HEK293 (cell line): Measurements from ENCODE around the gene DSCAML1.
"Not testable (repeated sequence)": the region's sequence is repeated elsewhere in the genome, so short reads cannot be mapped to it uniquely, and the experiment has no call there.

ENCODE experiments used
- CTCF ChIA-PET: fragments of 350-600 bp; formaldehyde crosslinking; extraction: SDS; loops from one replicate; lab custom pipeline; 2021; ENCODE audit warnings: antibody characterized with exemption; lab: Yijun Ruan, JAX
- POLR2A ChIA-PET: fragments of 300-600 bp; formaldehyde crosslinking; extraction: SDS; loops from one replicate; lab custom pipeline; 2020; ENCODE audit warnings: antibody characterized with exemption, inconsistent platforms; lab: Yijun Ruan, JAX
- H3K27ac ChIP-seq: fragments of 200-500 bp; sonication (Bioruptor generic); 2 replicates; pipeline ENCODE4 v1.5.1; 2014; ENCODE audit warnings: low read depth, low read length, control low read depth, inconsistent platforms; ENCODE audit errors: extremely low read depth
- H3K36me3 ChIP-seq, 2 experiments: fragments of 200-500 bp in 1 of 2; sonication (Bioruptor generic) in 1 of 2; 1 replicate in 1 of 2; 2 replicates in 1 of 2; pipeline ENCODE4 v1.5.1; 2014 to 2017; ENCODE audit warnings: inconsistent platforms in 2 of 2, low read length in 2 of 2; ENCODE audit not compliant: control insufficient read depth in 2 of 2, insufficient read depth in 1 of 2
- H3K4me1 ChIP-seq: fragments of 200-500 bp; sonication (Bioruptor generic); 2 replicates; pipeline ENCODE4 v1.5.1; 2014; ENCODE audit warnings: mild to moderate bottlenecking, low read length, inconsistent platforms; ENCODE audit not compliant: control insufficient read depth, insufficient read depth
- H3K4me3 ChIP-seq: 2 replicates; pipeline ENCODE4 v1.5.1; 2011; ENCODE audit warnings: low read depth, mild to moderate bottlenecking, control low read depth, low read length, moderate library complexity
- H3K9me3 ChIP-seq: fragments of 200-500 bp; sonication (Bioruptor generic); 2 replicates; pipeline ENCODE4 v1.5.1; 2014; ENCODE audit warnings: low read depth, low read length, inconsistent platforms; ENCODE audit not compliant: control insufficient read depth, insufficient read depth
- BCL11A ChIP-seq: fragments of 450-650 bp; formaldehyde crosslinking; IDR thresholded peaks from 2 replicates; pipeline ENCODE4 v1.5.1; 2016; ENCODE audit warnings: low read depth, missing biosample characterization, missing genetic modification characterization
- GLIS1 ChIP-seq: fragments of 450-650 bp; formaldehyde crosslinking; IDR thresholded peaks from 2 replicates; pipeline ENCODE4 v1.5.1; 2016; ENCODE audit warnings: missing biosample characterization, missing genetic modification characterization
- SP7 ChIP-seq: fragments of 450-650 bp; formaldehyde crosslinking; IDR thresholded peaks from 2 replicates; pipeline ENCODE4 v1.5.1; 2016; ENCODE audit warnings: missing biosample characterization, missing genetic modification characterization
- ZBTB1 ChIP-seq: fragments of 450-650 bp; formaldehyde crosslinking; IDR thresholded peaks from 2 replicates; pipeline ENCODE4 v1.5.1; 2016; ENCODE audit warnings: missing biosample characterization, missing genetic modification characterization
- ZIC2 ChIP-seq: fragments of 450-650 bp; formaldehyde crosslinking; IDR thresholded peaks from 2 replicates; pipeline ENCODE4 v1.5.1; 2016; ENCODE audit warnings: missing biosample characterization, missing genetic modification characterization
- ZNF132 ChIP-seq: fragments of 450-650 bp; formaldehyde crosslinking; IDR thresholded peaks from 2 replicates; pipeline ENCODE4 v1.5.1; 2017; ENCODE audit warnings: missing biosample characterization, missing genetic modification characterization, borderline replicate concordance
- ZNF138 ChIP-seq: fragments of 450-650 bp; formaldehyde crosslinking; IDR thresholded peaks from 2 replicates; pipeline ENCODE4 v1.5.1; 2016; ENCODE audit warnings: missing biosample characterization, missing genetic modification characterization, borderline replicate concordance
- ZNF155 ChIP-seq: fragments of 450-650 bp; formaldehyde crosslinking; IDR thresholded peaks from 2 replicates; pipeline ENCODE4 v1.5.1; 2016; ENCODE audit warnings: missing biosample characterization, missing genetic modification characterization
- ZNF157 ChIP-seq: fragments of 450-650 bp; formaldehyde crosslinking; IDR thresholded peaks from 2 replicates; pipeline ENCODE4 v1.5.1; 2016; ENCODE audit warnings: missing biosample characterization, missing genetic modification characterization
- ZNF202 ChIP-seq: fragments of 450-650 bp; formaldehyde crosslinking; IDR thresholded peaks from 2 replicates; pipeline ENCODE4 v1.5.1; 2016; ENCODE audit warnings: missing biosample characterization, missing genetic modification characterization, borderline replicate concordance
- ZNF239 ChIP-seq: fragments of 450-650 bp; formaldehyde crosslinking; IDR thresholded peaks from 2 replicates; pipeline ENCODE4 v1.5.1; 2016; ENCODE audit warnings: missing biosample characterization, missing genetic modification characterization
- ZNF362 ChIP-seq: fragments of 450-650 bp; formaldehyde crosslinking; IDR thresholded peaks from 2 replicates; pipeline ENCODE4 v1.5.1; 2016; ENCODE audit warnings: missing biosample characterization, missing genetic modification characterization
- ZNF394 ChIP-seq: fragments of 450-650 bp; formaldehyde crosslinking; IDR thresholded peaks from 2 replicates; pipeline ENCODE4 v1.5.1; 2016; ENCODE audit warnings: missing biosample characterization, missing genetic modification characterization, mild to moderate bottlenecking, moderate library complexity, borderline replicate concordance
- ZNF626 ChIP-seq: fragments of 450-650 bp; sonication (Bioruptor Pico); formaldehyde crosslinking; IDR thresholded peaks from 2 replicates; pipeline ENCODE4 v1.5.1; 2018; ENCODE audit warnings: missing biosample characterization, missing genetic modification characterization, inconsistent platforms
- ZNF664 ChIP-seq: fragments of 450-650 bp; formaldehyde crosslinking; IDR thresholded peaks from 2 replicates; pipeline ENCODE4 v1.5.1; 2016; ENCODE audit warnings: missing biosample characterization, missing genetic modification characterization
- ZNF670 ChIP-seq: fragments of 450-650 bp; formaldehyde crosslinking; IDR thresholded peaks from 2 replicates; pipeline ENCODE4 v1.5.1; 2016; ENCODE audit warnings: missing biosample characterization, missing genetic modification characterization, low read depth
- ZNF791 ChIP-seq: fragments of 450-650 bp; formaldehyde crosslinking; IDR thresholded peaks from 2 replicates; pipeline ENCODE4 v1.5.1; 2016; ENCODE audit warnings: missing biosample characterization, missing genetic modification characterization
- TF ChIP-seq, protein P1 (sequence below): fragments of 450-650 bp; formaldehyde crosslinking; IDR thresholded peaks from 2 replicates; pipeline ENCODE4 v1.5.1; 2016; ENCODE audit warnings: missing biosample characterization, missing genetic modification characterization

The DSCAML1 gene

DNA sequence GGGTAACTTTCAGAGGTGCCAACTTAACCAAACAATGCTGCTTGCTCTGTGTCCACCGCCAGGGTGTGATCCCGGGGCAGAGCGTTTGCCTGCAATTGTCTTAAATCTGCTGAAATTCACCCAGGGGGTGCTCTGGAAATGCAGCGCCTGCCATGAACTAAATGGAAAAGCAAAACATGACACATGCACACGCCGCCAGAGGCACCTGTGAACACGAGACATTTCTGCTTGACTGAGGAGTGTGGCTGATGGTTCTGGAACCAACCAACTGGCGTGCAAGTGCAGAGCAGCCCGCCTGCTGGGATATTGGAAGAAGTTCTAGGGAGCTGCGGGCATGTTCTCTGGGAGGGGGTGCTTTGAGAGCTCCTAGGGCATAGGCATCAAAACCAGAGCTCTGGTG, 30.4 kb downstream of the DSCAML1 start:
- Histone ChIP-seq H3K4me3 (no peak overlapping the region), H3K4me1 (no peaks in the 10 kb centered on the region)
- no peak for TF ChIP-seq ZNF155 (tag by site-specific recombination)
- no peak for TF ChIP-seq ZNF670 (tag by site-specific recombination)
- no peak for TF ChIP-seq ZNF138 (tag by site-specific recombination)
- TF ChIP-seq ZNF791 (tag by site-specific recombination) = no peak
- no peak for TF ChIP-seq SP7
- no peak for TF ChIP-seq BCL11A
- no peak for TF ChIP-seq ZNF132
- no peak for TF ChIP-seq ZBTB1 (tag by site-specific recombination)
- TF ChIP-seq ZNF202 (tag by site-specific recombination) = no peak
- TF ChIP-seq, protein P1, sequence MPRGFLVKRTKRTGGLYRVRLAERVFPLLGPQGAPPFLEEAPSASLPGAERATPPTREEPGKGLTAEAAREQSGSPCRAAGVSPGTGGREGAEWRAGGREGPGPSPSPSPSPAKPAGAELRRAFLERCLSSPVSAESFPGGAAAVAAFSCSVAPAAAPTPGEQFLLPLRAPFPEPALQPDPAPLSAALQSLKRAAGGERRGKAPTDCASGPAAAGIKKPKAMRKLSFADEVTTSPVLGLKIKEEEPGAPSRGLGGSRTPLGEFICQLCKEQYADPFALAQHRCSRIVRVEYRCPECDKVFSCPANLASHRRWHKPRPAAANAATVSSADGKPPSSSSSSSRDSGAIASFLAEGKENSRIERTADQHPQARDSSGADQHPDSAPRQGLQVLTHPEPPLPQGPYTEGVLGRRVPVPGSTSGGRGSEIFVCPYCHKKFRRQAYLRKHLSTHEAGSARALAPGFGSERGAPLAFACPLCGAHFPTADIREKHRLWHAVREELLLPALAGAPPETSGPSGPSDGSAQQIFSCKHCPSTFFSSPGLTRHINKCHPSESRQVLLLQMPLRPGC (tag by site-specific recombination) = no peak
- TF ChIP-seq ZNF664 (tag by site-specific recombination) = no peak
- no peak for TF ChIP-seq ZNF239
- TF ChIP-seq ZNF362 (tag by site-specific recombination) = no peak
- TF ChIP-seq GLIS1 (tag by site-specific recombination) = no peak
- no peak for TF ChIP-seq ZNF394 (tag by site-specific recombination)
- TF ChIP-seq, all 188 proteins: peak for 0
- CTCF ChIA-PET = interaction anchor here (0.5 to 1.1 kb wide), 2 partner anchors 288 to 340 kb away, joined by 3 to 5 read pairs; no protein-coding TSS in a partner anchor
- H3K36me3 ChIP-seq = no peaks in the 10 kb centered on the region
- POLR2A ChIA-PET = no interaction called here
- H3K9me3 ChIP-seq = no peaks in the 10 kb centered on the region
- no peak overlapping the region for H3K27ac ChIP-seq

DNA sequence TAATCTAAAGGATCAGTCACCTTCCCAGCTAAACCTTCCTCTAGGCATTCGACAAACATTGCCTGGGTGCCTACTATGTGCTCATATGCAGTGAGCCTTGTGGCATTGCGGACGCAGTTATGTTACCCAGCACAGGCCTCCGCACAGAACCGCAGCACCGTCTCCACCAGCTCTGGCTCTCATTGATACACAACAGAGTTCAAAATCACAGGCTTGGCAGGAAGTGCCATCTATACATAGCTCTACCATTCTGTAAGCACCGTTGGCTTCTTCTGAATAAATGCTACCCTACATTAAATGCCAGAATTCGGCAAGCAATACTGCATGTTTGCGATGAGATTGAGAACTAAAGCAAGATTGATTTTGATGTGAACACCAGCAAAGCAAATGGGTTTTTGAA, 31.0 kb downstream of the DSCAML1 start:
- POLR2A ChIA-PET = no interaction called here
- TF ChIP-seq ZNF157 (tag by site-specific recombination) = no peak
- no peaks in the 10 kb centered on the region for H3K4me1 ChIP-seq

DNA sequence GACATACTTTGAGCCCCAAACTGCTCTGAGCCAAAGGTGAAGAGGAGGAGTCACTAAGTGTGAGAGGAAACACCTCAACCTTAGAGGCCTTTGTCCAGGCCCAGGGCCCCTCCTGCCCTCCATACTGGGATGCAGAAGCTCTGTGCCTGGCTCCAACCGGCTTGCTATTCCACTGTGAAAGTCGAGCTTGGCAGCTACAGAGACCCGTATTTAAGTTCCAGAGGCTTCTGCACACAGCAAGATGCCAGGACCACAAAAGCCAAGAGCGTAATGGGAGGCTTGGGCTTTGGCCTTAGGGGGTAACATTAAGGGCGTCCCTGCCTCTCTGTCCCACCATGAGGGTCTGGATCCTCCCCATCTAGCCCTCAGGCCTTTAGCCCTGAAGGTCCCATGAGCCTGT, 31.9 kb downstream of the DSCAML1 start:
- H3K4me3 ChIP-seq = no peak overlapping the region
- no peak overlapping the region for H3K27ac ChIP-seq
- H3K9me3 ChIP-seq = no peaks in the 10 kb centered on the region
- H3K36me3 ChIP-seq = no peaks in the 10 kb centered on the region
- CTCF ChIA-PET = interaction anchor here (0.9 kb wide), 1 partner anchor 114 kb away, joined by 3 read pairs; no protein-coding TSS in a partner anchor
- H3K4me1 ChIP-seq = no peaks in the 10 kb centered on the region
- TF ChIP-seq ZNF626 = no peak
- POLR2A ChIA-PET = no interaction called here

More for the DNA sequence above, 31.0 kb downstream of the DSCAML1 start:
- H3K4me3 ChIP-seq = no peak overlapping the region
- no peak overlapping the region for H3K27ac ChIP-seq
- no peaks in the 10 kb centered on the region for H3K9me3 ChIP-seq
- CTCF ChIA-PET = interaction anchor here (0.7 kb wide), 1 partner anchor 17 kb away, joined by 3 read pairs; no protein-coding TSS in a partner anchor
- no peaks in the 10 kb centered on the region for H3K36me3 ChIP-seq

- H3K4me1 ChIP-seq, POLR2A ChIA-PET, H3K36me3 ChIP-seq, H3K9me3 ChIP-seq, H3K27ac ChIP-seq, H3K4me3 ChIP-seq: not testable (repeated sequence)
- CTCF ChIA-PET = interaction anchor here (0.6 kb wide), 1 partner anchor 119 kb away, joined by 5 read pairs; no protein-coding TSS in a partner anchor
- TF ChIP-seq GLIS1 (tag by site-specific recombination) (peak; percentile 87), ZIC2 (tag by site-specific recombination) (peak; percentile 91)
Observed at GRCh38 chr11:117763465-117763864, 33.6 kb downstream of the DSCAML1 start.
